BLaER1 (cell line): ENCODE data around the gene UNC93B1.

Source experiments
- H3K27ac ChIP-seq: shearing (Covaris generic); formaldehyde crosslinking; 2 replicates; pipeline ENCODE4 v1.8.1; 2022
- H3K27me3 ChIP-seq: shearing (Covaris generic); formaldehyde crosslinking; 2 replicates; pipeline ENCODE4 v1.8.1; 2022
- H3K36me3 ChIP-seq: shearing (Covaris generic); formaldehyde crosslinking; 2 replicates; pipeline ENCODE4 v1.8.1; 2022
- H3K4me1 ChIP-seq: shearing (Covaris generic); formaldehyde crosslinking; 2 replicates; pipeline ENCODE4 v1.8.1; 2022
- H3K4me2 ChIP-seq: shearing (Covaris generic); formaldehyde crosslinking; 2 replicates; pipeline ENCODE4 v1.8.1; 2022
- H3K4me3 ChIP-seq: shearing (Covaris generic); formaldehyde crosslinking; 2 replicates; pipeline ENCODE4 v1.8.1; 2022
- H3K9ac ChIP-seq: shearing (Covaris generic); formaldehyde crosslinking; 2 replicates; pipeline ENCODE4 v1.8.1; 2022
- H3K9me3 ChIP-seq: shearing (Covaris generic); formaldehyde crosslinking; 2 replicates; pipeline ENCODE4 v1.8.1; 2022
- H4K20me1 ChIP-seq: shearing (Covaris generic); formaldehyde crosslinking; 2 replicates; pipeline ENCODE4 v1.8.1; 2022
- Cebpa-rat ChIP-seq: shearing (Covaris generic); IDR thresholded peaks from 2 replicates; pipeline ENCODE4 v1.8.1; 2022

Gene UNC93B1

GRCh38 chr11:68016161-68016903 is 12.4 kb upstream of the UNC93B1 start:
- TF ChIP-seq Cebpa-rat = no peak
- H3K9ac ChIP-seq = no peak overlapping the region; the same call in 1 of the 2 replicates
- peak overlapping the region; percentile 74 for H3K4me2 ChIP-seq

GRCh38 chr11:68015467-68015866 is 11.6 kb upstream of the UNC93B1 start:
- no peaks in the 10 kb centered on the region for H4K20me1 ChIP-seq
- H3K36me3 ChIP-seq = 0 out of 2 replicates have a peak, but pooled peaks cover 5% of the 10 kb centered on the region
- no peaks in the 10 kb centered on the region for H3K9me3 ChIP-seq
- TF ChIP-seq Cebpa-rat = no peak
- no peaks in the 10 kb centered on the region for H3K27me3 ChIP-seq
- H3K4me2 ChIP-seq = peak overlapping the region; percentile 100; the same call in 1 of the 2 replicates
- H3K4me1 ChIP-seq = peaks cover 78% of the 10 kb centered on the region
- no peak overlapping the region for H3K27ac ChIP-seq
- no peak overlapping the region for H3K9ac ChIP-seq
- no peak overlapping the region for H3K4me3 ChIP-seq

More at GRCh38 chr11:68016161-68016903, 12.4 kb upstream of the UNC93B1 start:
- Histone ChIP-seq H3K27ac (peak overlapping the region; percentile 45), H3K4me1 (peaks cover 78% of the 10 kb centered on the region), H3K4me3 (0 out of 2 replicates have a peak overlapping the region, but pooled peaks have one; percentile 6), H3K9me3 (no peaks in the 10 kb centered on the region), H3K27me3 (no peaks in the 10 kb centered on the region), H4K20me1 (no peaks in the 10 kb centered on the region), H3K36me3 (0 out of 2 replicates have a peak, but pooled peaks cover 5% of the 10 kb centered on the region)

- Histone ChIP-seq H3K4me3 (no peak overlapping the region), H3K9ac (peak overlapping the region; percentile 73), H3K27me3 (no peaks in the 10 kb centered on the region), H3K27ac (peak overlapping the region; percentile 96), H3K36me3 (0 out of 2 replicates have a peak, but pooled peaks cover 5% of the 10 kb centered on the region), H3K9me3 (no peaks in the 10 kb centered on the region), H3K4me1 (peaks cover 78% of the 10 kb centered on the region), H3K4me2 (peak overlapping the region; percentile 100), H4K20me1 (no peaks in the 10 kb centered on the region)
- TF ChIP-seq Cebpa-rat = no peak
These were observed 11.1 kb upstream of the UNC93B1 start for GRCh38 chr11:68014947-68015447.

- Histone ChIP-seq H3K4me1 (peaks cover 84% of the 10 kb centered on the region), H3K4me3 (no peak overlapping the region), H3K27ac (peak overlapping the region; percentile 96), H3K9me3 (no peaks in the 10 kb centered on the region), H4K20me1 (no peaks in the 10 kb centered on the region), H3K36me3 (0 out of 2 replicates have a peak, but pooled peaks cover 5% of the 10 kb centered on the region), H3K9ac (peak overlapping the region; percentile 73), H3K4me2 (peak overlapping the region; percentile 100), H3K27me3 (no peaks in the 10 kb centered on the region)
- TF ChIP-seq Cebpa-rat = no peak
These were observed 10.5 kb upstream of the UNC93B1 start for GRCh38 chr11:68014157-68014946.

GRCh38 chr11:68013611-68014156 is 9.8 kb upstream of the UNC93B1 start:
- H3K27ac ChIP-seq = peak overlapping the region; percentile 96
- 0 out of 2 replicates have a peak, but pooled peaks cover 5% of the 10 kb centered on the region for H3K36me3 ChIP-seq
- no peak overlapping the region for H3K4me3 ChIP-seq
- H3K27me3 ChIP-seq = no peaks in the 10 kb centered on the region
- H3K4me2 ChIP-seq = peak overlapping the region; percentile 100
- peaks cover 90% of the 10 kb centered on the region for H3K4me1 ChIP-seq
- H3K9ac ChIP-seq = peak overlapping the region; percentile 73; the same call in 1 of the 2 replicates
- H4K20me1 ChIP-seq = no peaks in the 10 kb centered on the region
- no peak for TF ChIP-seq Cebpa-rat
- no peaks in the 10 kb centered on the region for H3K9me3 ChIP-seq

GRCh38 chr11:68012843-68013610 is 9.1 kb upstream of the UNC93B1 start:
- TF ChIP-seq Cebpa-rat = no peak
- H3K27me3 ChIP-seq = no peaks in the 10 kb centered on the region
- peak overlapping the region; percentile 96 for H3K27ac ChIP-seq
- H3K4me1 ChIP-seq = peaks cover 97% of the 10 kb centered on the region
- 0 out of 2 replicates have a peak, but pooled peaks cover 5% of the 10 kb centered on the region for H3K36me3 ChIP-seq
- H3K9me3 ChIP-seq = no peaks in the 10 kb centered on the region
- no peaks in the 10 kb centered on the region for H4K20me1 ChIP-seq
- peak overlapping the region; percentile 100 for H3K4me2 ChIP-seq
- peak overlapping the region; percentile 84; the same call in 1 of the 2 replicates for H3K9ac ChIP-seq
- no peak overlapping the region for H3K4me3 ChIP-seq

- 0 out of 2 replicates have a peak, but pooled peaks cover 5% of the 10 kb centered on the region for H3K36me3 ChIP-seq
- peak overlapping the region; percentile 100 for H3K4me2 ChIP-seq
- peak overlapping the region; percentile 96 for H3K27ac ChIP-seq
- H3K4me3 ChIP-seq = no peak overlapping the region
- H3K9ac ChIP-seq = peak overlapping the region; percentile 84; the same call in 1 of the 2 replicates
- peaks cover 98% of the 10 kb centered on the region for H3K4me1 ChIP-seq
- H4K20me1 ChIP-seq = no peaks in the 10 kb centered on the region
- no peaks in the 10 kb centered on the region for H3K9me3 ChIP-seq
- no peaks in the 10 kb centered on the region for H3K27me3 ChIP-seq
- TF ChIP-seq Cebpa-rat = no peak
These were observed 8.3 kb upstream of the UNC93B1 start for GRCh38 chr11:68012044-68012842.
